Hematopoietic multipotent progenitor cell treated with erythropoietin and hydrocortisone succinate and interleukin-3 and kit ligand, for 15 days (in vitro differentiated cells): ENCODE data around the gene FIBIN.

Experiments
- DNase-seq: peaks from one replicate; pipeline ENCODE4 v3.0.0-alpha.2; 2015; ENCODE audit warnings: low spot score

Gene FIBIN

DNA sequence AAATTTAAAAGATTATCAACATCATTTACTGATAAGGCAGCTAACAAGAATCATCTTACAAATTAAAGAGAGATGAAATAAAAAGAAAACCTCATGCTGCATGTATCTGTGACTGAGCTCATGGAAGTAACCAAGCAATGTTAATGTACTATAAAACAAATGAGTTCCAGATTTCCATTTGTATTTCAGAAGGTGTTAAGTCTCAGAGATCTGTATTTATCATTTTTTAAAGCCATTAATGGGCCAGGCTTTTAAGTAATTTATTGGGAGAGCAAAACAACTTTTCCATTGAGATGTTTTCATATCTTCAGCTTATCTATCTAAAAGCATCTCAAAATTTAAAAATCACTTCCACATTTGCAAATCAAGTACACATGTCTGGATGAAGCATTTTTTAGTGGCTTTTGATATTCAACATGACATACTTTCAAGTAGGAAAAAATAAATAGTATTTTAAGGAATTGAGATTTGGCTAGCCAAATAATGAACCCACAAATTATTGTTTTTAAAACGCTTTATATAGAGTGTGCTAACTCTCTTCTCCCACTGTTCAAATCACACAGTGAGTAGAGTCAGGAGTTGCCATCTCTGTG is 28.8 kb downstream of the FIBIN start:
- DNase-seq, result no peak

DNA sequence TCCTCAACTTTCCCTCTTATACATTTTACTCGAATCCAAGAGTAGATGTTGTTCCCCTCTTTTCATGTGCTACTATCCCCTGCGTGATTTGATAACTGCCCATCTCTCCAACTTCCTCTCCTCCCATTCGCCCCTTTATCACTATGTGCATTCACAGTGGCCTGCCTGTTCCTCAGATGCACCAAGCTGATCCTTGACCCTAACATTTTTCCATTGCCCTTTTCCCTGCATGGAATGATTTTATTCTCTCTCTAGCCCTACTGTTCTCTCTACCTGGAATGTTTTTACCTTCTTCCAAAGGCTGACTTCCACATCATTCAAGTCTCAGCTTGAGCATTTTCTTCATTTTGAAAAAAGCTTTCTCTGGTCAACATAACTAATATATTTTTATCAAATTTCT is 31.0 kb downstream of the FIBIN start:
- no peak for DNase-seq

DNA sequence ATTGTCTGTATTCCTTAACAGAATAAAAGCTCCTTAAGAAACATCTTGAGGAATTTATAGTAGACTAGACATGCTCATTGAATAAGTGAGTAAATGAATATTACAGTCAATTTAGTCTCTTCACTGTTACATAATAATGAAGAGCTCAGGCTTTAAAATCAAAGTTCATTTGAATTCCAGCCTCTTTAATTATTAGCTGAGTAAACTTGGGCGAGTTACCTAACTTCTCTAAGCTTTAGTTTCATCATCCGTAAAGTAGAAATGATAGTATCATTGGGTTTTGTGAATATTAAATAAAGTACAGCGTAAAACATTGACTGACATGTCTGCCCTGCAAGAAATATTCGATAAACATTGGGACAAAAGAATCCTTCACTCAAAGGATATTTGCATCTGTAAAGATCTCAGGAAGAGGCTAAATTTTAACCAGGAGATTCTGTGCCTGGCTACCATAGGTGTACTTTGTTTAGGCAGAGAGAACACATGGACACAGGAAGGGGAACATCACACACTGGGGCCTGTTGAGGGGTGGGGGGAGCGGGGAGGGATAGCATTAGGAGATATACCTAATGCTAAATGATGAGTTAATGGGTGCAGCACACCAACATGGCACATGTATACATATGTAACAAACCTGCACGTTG is 31.5 kb downstream of the FIBIN start:
- no peak for DNase-seq

DNA sequence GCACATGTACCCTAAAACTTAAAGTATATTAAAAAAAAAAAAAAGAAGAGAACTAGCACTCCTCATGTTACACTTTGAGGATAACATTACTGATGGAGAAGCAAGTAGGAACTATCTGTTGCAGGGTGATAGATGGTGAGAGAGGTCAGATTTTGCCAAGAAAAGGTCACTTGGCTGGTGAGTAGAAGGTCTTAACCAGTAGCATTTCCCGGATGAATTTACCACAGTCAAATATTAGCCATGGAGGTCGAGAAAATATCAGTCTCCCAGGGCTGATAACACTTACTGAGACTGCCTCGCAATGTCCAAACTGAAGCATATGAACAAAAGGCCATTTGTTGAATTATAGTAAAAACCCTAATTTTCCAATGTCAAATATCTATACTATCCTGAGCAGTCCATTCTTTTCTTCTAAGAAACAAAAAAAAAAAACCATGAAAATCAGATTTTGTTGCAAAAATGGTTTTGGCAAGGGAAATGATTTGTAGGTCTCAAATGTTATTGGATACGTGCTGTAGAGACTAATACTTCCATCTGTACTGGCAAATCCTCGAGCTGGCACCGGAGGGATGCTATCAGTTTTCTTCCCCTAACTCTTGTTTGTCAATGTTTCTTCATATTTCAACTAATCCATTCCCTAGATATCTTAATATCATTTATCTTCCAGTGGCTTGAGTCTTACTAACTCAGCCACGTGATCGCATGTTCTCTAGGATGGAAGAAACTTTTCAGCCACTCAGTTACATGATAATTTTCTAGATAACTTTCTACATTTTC is 32.2 kb downstream of the FIBIN start:
- no peak for DNase-seq

DNA sequence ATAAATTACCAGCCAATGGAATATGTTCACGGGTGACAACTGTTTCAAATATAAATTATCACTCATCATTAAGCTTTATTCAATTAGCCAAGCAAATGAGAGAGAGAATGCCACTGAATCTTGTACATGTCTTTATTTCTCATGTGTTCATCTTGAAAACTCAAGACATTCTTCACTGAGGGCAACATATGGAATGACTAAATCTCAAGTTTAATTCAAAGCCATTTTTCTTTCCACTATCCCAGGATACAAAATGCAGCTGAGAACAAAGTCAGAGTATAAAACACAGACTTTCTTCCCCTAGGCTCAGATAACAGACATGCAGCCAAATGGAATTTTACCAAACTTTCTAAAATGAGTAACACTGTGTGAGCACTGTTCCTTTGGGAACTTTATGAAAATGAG is 34.7 kb downstream of the FIBIN start:
- no peak for DNase-seq

DNA sequence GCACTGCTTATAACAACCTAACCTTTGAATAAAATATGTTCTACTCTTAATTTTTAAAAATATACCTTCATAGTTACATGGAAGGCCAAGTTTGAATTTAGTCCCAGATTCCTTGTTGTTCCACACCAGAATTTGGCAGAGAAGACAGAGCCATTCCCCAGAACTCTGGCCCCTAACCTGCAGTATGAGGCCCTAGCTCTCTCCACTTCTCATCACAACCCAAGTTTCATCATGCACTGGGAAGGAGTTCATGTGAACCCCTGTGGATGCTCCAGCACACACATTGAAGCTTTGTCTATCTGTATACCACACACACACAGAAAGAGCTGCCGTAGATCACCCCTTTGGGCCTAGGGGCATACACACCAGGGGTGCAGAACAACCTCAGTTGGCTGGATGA is 36.1 kb downstream of the FIBIN start:
- no peak for DNase-seq

DNA sequence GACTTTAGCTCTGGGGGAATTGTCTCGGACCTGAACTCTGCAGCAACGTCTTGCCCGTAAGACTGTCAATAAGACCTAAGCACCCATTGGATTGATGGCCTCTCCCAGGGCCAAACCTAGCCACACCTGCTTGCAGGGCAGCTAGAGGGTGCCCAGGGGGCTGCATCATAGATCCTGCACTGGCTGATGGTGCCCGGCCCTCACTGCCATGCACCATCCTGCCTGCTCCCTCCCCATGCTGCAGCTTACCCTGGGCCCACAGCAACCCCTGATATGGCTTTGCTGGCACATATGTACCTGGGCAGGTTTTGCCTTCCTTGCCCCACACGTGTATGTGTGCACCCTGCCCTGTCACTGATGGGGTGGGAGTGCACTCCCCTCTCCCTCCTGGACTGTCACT is 37.8 kb downstream of the FIBIN start:
- DNase-seq, result no peak

DNA sequence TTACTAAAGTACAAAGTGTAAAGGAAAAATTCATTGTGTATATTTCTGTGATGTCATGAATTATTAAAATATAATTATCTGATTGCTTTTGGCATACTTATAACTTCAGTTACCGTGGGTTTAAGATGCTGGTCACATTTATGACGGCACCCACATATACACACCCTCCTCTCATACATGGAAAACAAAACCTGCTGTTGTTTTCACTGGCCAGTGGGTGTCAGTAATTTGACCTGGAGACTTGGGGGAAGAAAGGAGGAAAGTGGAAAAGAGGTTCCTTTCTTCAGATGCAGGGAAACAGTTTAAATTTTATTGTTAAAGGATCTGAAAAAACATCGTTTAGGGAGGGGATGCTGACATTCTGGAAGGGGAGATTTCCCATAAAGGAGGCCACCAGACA is 46.0 kb downstream of the FIBIN start:
- DNase-seq, result no peak

DNA sequence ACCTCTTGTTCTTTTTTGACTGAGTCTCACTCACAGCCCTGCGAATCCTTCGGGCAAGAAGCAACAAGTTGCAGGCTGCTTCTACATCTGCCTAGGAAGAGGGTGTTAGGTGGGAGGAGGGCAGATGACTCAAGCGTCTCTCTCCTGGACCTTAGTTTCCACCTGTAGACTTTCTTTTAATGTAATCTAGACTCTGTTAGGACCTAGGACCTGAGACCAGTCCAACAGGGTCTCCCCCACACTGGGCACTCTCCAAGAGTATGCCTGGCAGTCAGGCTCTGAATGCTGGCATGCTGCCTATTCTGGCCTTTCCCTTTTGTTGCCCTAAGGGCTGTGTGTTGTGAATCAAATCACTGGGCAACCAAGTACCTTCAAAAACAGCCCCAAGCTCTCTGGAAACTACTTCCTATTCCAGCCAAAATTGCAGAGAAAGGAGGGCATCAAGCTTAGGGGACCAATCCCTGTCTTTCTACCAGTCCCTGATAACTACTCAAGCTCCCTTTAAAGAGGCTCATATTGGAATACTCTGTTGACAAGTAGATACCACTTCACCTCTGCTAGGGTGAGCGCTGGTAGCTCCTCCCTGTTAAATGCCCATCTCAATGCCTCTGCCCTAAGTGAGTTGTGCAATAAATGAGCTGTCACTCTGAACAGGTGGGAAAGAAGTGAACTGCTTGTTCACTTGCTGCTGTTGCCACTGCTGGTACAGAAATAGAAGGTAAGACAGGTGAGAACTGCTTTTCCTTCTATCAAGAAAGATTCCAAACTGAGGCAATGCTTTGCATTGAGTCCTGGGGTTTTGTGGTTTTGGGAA is 46.6 kb downstream of the FIBIN start, which contains the start of gene BBOX1:
Gene BBOX1, plus strand, starts transcription at position 514 of the 814 bp plus-strand sequence. CDS start 14,616 bp downstream, outside the sequence.
- no peak for DNase-seq

DNA sequence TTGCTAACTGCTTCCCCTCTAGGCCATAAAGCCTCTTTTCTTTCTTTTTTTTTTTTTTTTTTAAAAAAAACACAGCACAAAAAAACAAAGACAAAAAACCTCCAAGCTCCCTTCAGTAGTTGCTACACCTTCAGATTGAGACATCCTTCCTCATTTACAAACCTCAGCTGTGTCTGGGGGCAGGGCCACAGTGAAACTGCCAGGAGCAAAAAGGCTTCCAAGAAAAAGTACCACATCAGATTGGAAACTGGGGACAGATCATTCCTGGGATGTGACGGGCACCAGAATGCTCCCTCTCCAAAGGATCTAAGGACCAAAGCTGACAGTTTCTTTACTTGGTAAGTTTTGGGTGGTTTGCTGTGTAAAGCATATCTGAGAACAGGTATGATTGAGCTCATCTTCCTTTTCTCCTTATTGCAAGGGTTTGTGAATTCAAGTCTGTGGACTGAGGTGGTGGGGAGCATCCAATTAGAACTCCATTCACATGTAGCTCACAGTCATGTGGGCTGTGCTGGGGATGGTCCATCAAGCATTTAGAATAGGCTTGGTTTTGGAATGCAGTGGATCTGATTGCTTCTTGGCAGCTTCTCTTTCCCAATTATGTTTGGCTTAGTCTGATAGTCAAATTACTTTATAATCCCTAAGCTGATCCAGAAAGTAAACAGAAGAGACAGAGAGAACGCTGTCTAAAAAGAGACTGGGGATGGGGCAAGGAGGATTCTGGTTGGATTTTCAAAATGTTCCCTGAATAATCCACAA is 47.4 kb downstream of the FIBIN start:
- no peak for DNase-seq
